ENCODE data around the gene SMIM28.

The SMIM28 gene

GRCh38 chr6:138404666-138405337, 27.1 kb downstream of the SMIM28 start:
- H3K27ac ChIP-seq (ENCODE audit: low read length) = no peak overlapping the region
- peak overlapping the region; percentile 76; the same call in 1 of the 2 replicates for H3K4me3 ChIP-seq (ENCODE audit: low read length)
- no CpG with 5 or more reads among the region's 35 CpGs for WGBS (ENCODE audit: insufficient coverage, insufficient read length)
- H3K27me3 ChIP-seq (ENCODE audit: control insufficient read depth, insufficient read depth, low read length) = no peaks in the 10 kb centered on the region
- no peak for DNase-seq (ENCODE audit: low read depth, low spot score)
- no peaks in the 10 kb centered on the region for H3K9me3 ChIP-seq (ENCODE audit: control insufficient read depth, insufficient read depth, low read length)
- peaks cover 5% of the 10 kb centered on the region; the same call in 1 of the 2 replicates for H3K36me3 ChIP-seq (ENCODE audit: control insufficient read depth, insufficient read depth, low read length)
- peaks cover 3% of the 10 kb centered on the region; the same call in 1 of the 2 replicates for H3K4me1 ChIP-seq (ENCODE audit: control insufficient read depth, insufficient read depth, low read length)

- Histone ChIP-seq H3K9me3 (ENCODE audit: control insufficient read depth, insufficient read depth, low read length) (no peaks in the 10 kb centered on the region), H3K27ac (ENCODE audit: low read length) (no peak overlapping the region), H3K4me1 (ENCODE audit: control insufficient read depth, insufficient read depth, low read length) (peaks cover 3% of the 10 kb centered on the region; the same call in 1 of the 2 replicates), H3K27me3 (ENCODE audit: control insufficient read depth, insufficient read depth, low read length) (no peaks in the 10 kb centered on the region), H3K4me3 (ENCODE audit: low read length) (no peak overlapping the region), H3K36me3 (ENCODE audit: control insufficient read depth, insufficient read depth, low read length) (peaks cover 5% of the 10 kb centered on the region; the same call in 1 of the 2 replicates)
- no peak for DNase-seq (ENCODE audit: low read depth, low spot score)
- WGBS (ENCODE audit: insufficient coverage, insufficient read length) = no CpG with 5 or more reads among the region's 5 CpGs
Observed at GRCh38 chr6:138405816-138406413, 28.2 kb downstream of the SMIM28 start.

GRCh38 chr6:138406443-138406842, 28.7 kb downstream of the SMIM28 start:
- Histone ChIP-seq H3K27me3 (ENCODE audit: control insufficient read depth, insufficient read depth, low read length) (no peaks in the 10 kb centered on the region), H3K36me3 (ENCODE audit: control insufficient read depth, insufficient read depth, low read length) (peaks cover 5% of the 10 kb centered on the region; the same call in 1 of the 2 replicates), H3K4me1 (ENCODE audit: control insufficient read depth, insufficient read depth, low read length) (peaks cover 3% of the 10 kb centered on the region; the same call in 1 of the 2 replicates), H3K27ac (ENCODE audit: low read length) (no peak overlapping the region), H3K9me3 (ENCODE audit: control insufficient read depth, insufficient read depth, low read length) (no peaks in the 10 kb centered on the region), H3K4me3 (ENCODE audit: low read length) (no peak overlapping the region)
- DNase-seq (ENCODE audit: low read depth, low spot score) = no peak
- WGBS (ENCODE audit: insufficient coverage, insufficient read length) = no CpG with 5 or more reads among the region's 2 CpGs

GRCh38 chr6:138410048-138410735, 32.5 kb downstream of the SMIM28 start:
- H3K9me3 ChIP-seq (ENCODE audit: control insufficient read depth, insufficient read depth, low read length) = no peaks in the 10 kb centered on the region
- no peak overlapping the region for H3K4me3 ChIP-seq (ENCODE audit: low read length)
- no peak for DNase-seq (ENCODE audit: low read depth, low spot score)
- no peak overlapping the region for H3K27ac ChIP-seq (ENCODE audit: low read length)
- WGBS (ENCODE audit: insufficient coverage, insufficient read length) = no CpG with 5 or more reads among the region's 8 CpGs
- no peaks in the 10 kb centered on the region; the same call in 1 of the 2 replicates for H3K4me1 ChIP-seq (ENCODE audit: control insufficient read depth, insufficient read depth, low read length)
- H3K27me3 ChIP-seq (ENCODE audit: control insufficient read depth, insufficient read depth, low read length) = no peaks in the 10 kb centered on the region
- H3K36me3 ChIP-seq (ENCODE audit: control insufficient read depth, insufficient read depth, low read length) = peaks cover 7% of the 10 kb centered on the region; the same call in 1 of the 2 replicates

DNA sequence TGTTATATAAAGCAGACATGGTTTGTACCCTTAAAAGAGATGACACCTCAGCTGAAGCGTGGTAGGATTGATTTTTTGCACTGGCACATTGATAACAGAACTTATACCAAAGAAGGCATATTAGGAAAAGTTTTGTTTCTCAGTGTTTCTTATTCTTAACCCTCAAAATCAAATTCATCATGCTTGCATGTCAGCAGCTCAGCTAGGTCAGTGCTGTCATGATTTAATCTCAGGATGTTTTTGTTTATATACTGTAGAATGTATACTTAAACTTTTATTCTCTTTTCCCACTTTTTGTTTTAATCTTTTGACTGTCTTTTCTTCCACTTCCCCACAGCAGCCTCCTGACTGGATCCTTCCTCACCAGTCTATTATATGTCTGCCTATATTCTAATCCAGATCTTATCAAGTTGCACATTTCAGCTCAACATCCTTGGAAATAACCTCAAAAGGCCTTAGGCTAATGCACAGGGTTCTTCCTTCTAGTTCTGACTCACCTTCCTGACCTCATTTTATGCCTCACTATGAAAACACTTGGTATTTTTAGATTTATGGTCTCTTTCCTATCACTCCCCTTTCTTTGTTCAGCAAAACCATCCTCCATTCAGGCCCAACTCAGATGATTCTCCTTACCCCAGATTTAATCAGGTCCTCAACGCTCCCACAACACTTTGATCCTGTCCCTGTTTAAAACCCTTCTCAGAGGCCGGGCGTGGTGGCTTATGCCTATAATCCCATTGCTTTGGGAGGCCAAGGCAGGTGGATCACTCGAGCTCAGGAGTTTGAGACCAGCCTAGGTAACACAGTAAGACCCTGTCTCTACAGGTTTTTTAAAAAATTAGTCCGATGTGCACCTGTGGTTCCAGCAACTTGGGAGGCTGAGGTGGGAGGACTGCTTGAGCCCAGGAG, 33.5 kb downstream of the SMIM28 start:
- H3K4me1 ChIP-seq (ENCODE audit: control insufficient read depth, insufficient read depth, low read length) = no peaks in the 10 kb centered on the region
- H3K27me3 ChIP-seq (ENCODE audit: control insufficient read depth, insufficient read depth, low read length) = no peaks in the 10 kb centered on the region
- H3K27ac ChIP-seq (ENCODE audit: low read length) = no peak overlapping the region
- no peak for DNase-seq (ENCODE audit: low read depth, low spot score)
- no peak overlapping the region for H3K4me3 ChIP-seq (ENCODE audit: low read length)
- no peaks in the 10 kb centered on the region for H3K9me3 ChIP-seq (ENCODE audit: control insufficient read depth, insufficient read depth, low read length)
- WGBS (ENCODE audit: insufficient coverage, insufficient read length) = no CpG with 5 or more reads among the region's 6 CpGs
- H3K36me3 ChIP-seq (ENCODE audit: control insufficient read depth, insufficient read depth, low read length) = peaks cover 7% of the 10 kb centered on the region; the same call in 1 of the 2 replicates

DNA sequence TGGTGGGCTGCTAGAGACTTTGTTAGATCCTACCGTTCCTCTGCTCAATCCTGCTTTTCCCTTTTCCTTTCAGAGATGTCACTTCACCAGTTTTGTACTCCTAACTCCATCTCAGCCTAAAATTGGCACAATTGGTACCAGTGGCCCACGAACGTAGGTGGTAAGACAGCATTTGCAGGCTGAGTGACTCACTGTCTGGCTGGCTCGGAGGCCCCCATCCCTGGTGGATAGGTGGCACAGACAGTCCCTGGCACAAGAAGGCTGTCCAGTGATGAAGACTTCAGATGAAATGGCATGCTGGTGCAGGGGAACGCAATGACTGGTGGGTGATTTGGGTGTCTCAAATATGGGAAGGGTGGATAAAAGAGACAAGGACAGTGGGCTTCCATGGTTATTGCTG, 37.4 kb downstream of the SMIM28 start:
- DNase-seq (ENCODE audit: low read depth, low spot score) = no peak
- H3K4me3 ChIP-seq (ENCODE audit: low read length) = no peak overlapping the region

DNA sequence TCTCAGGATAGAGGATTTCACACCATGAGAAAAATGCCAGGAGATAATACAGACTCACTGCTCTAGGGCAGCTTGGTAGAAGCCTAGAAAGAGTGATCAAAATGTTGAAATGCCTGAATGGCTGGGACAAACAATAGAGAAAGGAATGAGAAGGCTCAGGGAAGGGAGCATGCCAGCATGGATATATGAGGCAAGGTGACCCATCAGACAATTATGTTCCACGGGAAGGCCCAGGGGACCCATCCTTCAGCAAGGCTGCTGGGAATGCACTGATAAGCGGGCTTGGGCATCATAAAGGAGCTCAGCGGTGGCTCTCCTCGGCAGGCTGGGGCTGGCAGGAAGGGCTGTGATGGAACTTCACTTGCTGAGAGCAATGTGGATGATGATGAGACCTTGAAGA, 38.5 kb downstream of the SMIM28 start:
- Histone ChIP-seq H3K36me3 (ENCODE audit: control insufficient read depth, insufficient read depth, low read length) (0 out of 2 replicates have a peak, but pooled peaks cover 3% of the 10 kb centered on the region), H3K4me3 (ENCODE audit: low read length) (no peak overlapping the region), H3K27ac (ENCODE audit: low read length) (no peak overlapping the region), H3K9me3 (ENCODE audit: control insufficient read depth, insufficient read depth, low read length) (no peaks in the 10 kb centered on the region), H3K27me3 (ENCODE audit: control insufficient read depth, insufficient read depth, low read length) (no peaks in the 10 kb centered on the region), H3K4me1 (ENCODE audit: control insufficient read depth, insufficient read depth, low read length) (no peaks in the 10 kb centered on the region)
- no peak for DNase-seq (ENCODE audit: low read depth, low spot score)
- WGBS (ENCODE audit: insufficient coverage, insufficient read length) = no CpG with 5 or more reads among the region's 4 CpGs

More for the DNA sequence above, 37.4 kb downstream of the SMIM28 start:
- no CpG with 5 or more reads among the region's 5 CpGs for WGBS (ENCODE audit: insufficient coverage, insufficient read length)
- Histone ChIP-seq H3K36me3 (ENCODE audit: control insufficient read depth, insufficient read depth, low read length) (0 out of 2 replicates have a peak, but pooled peaks cover 3% of the 10 kb centered on the region), H3K27ac (ENCODE audit: low read length) (no peak overlapping the region), H3K4me1 (ENCODE audit: control insufficient read depth, insufficient read depth, low read length) (no peaks in the 10 kb centered on the region), H3K9me3 (ENCODE audit: control insufficient read depth, insufficient read depth, low read length) (no peaks in the 10 kb centered on the region), H3K27me3 (ENCODE audit: control insufficient read depth, insufficient read depth, low read length) (no peaks in the 10 kb centered on the region)

- Histone ChIP-seq H3K27me3 (ENCODE audit: control insufficient read depth, insufficient read depth, low read length) (no peaks in the 10 kb centered on the region), H3K27ac (ENCODE audit: low read length) (no peak overlapping the region), H3K4me3 (ENCODE audit: low read length) (no peak overlapping the region), H3K4me1 (ENCODE audit: control insufficient read depth, insufficient read depth, low read length) (no peaks in the 10 kb centered on the region), H3K9me3 (ENCODE audit: control insufficient read depth, insufficient read depth, low read length) (no peaks in the 10 kb centered on the region), H3K36me3 (ENCODE audit: control insufficient read depth, insufficient read depth, low read length) (no peaks in the 10 kb centered on the region)
- no peak for DNase-seq (ENCODE audit: low read depth, low spot score)
- WGBS (ENCODE audit: insufficient coverage, insufficient read length) = no CpG with 5 or more reads among the region's 3 CpGs
Observed at GRCh38 chr6:138417493-138418117, 39.9 kb downstream of the SMIM28 start.

DNA sequence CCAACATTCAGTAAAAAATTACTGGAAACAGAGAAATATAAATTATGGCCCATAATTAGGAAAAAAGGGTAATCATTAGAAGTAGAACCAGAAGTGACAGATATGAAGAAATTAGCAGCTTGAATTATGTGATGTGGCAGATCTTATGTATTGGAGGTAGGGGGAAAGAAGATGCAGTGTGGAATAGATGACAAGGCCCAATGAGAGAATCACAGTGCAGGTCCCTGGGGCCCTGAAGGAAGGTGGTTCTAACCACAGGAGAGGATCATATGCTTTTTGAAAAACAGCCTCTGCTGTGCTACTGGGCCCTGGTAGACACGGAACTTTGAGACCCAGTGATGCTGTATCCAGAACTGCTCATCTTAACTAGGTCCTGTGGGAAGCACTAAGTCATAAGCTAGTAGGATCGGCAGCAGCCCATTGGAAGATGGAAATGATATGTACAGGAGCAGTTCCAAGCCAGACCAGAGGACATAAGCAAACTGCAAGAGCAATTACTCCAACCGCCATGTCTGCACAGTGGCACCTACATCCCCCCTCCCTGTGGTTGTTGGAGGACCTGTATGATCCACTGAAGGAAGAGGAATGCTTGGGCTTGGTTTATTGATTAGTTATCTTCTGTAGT, 40.5 kb downstream of the SMIM28 start:
- no peaks in the 10 kb centered on the region for H3K4me1 ChIP-seq (ENCODE audit: control insufficient read depth, insufficient read depth, low read length)
- no peaks in the 10 kb centered on the region for H3K27me3 ChIP-seq (ENCODE audit: control insufficient read depth, insufficient read depth, low read length)
- no peak overlapping the region for H3K4me3 ChIP-seq (ENCODE audit: low read length)
- no CpG with 5 or more reads among the region's 3 CpGs for WGBS (ENCODE audit: insufficient coverage, insufficient read length)
- H3K9me3 ChIP-seq (ENCODE audit: control insufficient read depth, insufficient read depth, low read length) = no peaks in the 10 kb centered on the region
- no peak for DNase-seq (ENCODE audit: low read depth, low spot score)
- no peak overlapping the region for H3K27ac ChIP-seq (ENCODE audit: low read length)
- H3K36me3 ChIP-seq (ENCODE audit: control insufficient read depth, insufficient read depth, low read length) = no peaks in the 10 kb centered on the region

Data from iPS DF 6.9 (cell line).